NCI-H460 (cell line): ENCODE results near the gene GRHL1. TPM values are rescaled to one million over a fixed set of nuclear protein-coding genes. Genes with fewer than 3 reads are reported as not detected.
"Not testable (repeated sequence)": the region's sequence is repeated elsewhere in the genome, so short reads cannot be mapped to it uniquely, and the experiment has no call there.

ENCODE experiments used
- DNase-seq: peaks from one replicate; pipeline ENCODE4 v3.0.0-alpha.2; 2016; ENCODE audit warnings: low read depth; ENCODE audit errors: extremely low read depth
- polyA plus RNA-seq: library from polyadenylated mRNA; depleted of rRNA; stranded (reverse); fragments of >200 nt; gene quantifications from 2 replicates; pipeline ENCODE4 v1.2.3, GENCODE V29; 2014; cell fraction: nucleus; rRNA removed
- total RNA-seq: library from RNA; depleted of rRNA; stranded (reverse); fragments of >200 nt; shearing (Covaris generic); gene quantifications from 2 replicates; pipeline ENCODE4 v1.2.3, GENCODE V29; 2014; rRNA removed

The GRHL1 gene
- 0.57 and 0.72 TPM in 2 replicates for total RNA-seq
- polyA plus RNA-seq, result 0.42 and 2.1 TPM in 2 replicates

GRCh38 chr2:9951522-9952285, at the start of gene GRHL1:
Gene GRHL1, plus strand, starts transcription at chr2:9951693. Its CDS starts 141 bp downstream, at chr2:9951834.
- peak; percentile 92 for DNase-seq

- DNase-seq, result no peak
Observed at GRCh38 chr2:9905413-9905812, 46.1 kb upstream of the GRHL1 start.

GRCh38 chr2:9907402-9907801, 44.1 kb upstream of the GRHL1 start:
- no peak for DNase-seq

- no peak for DNase-seq
Observed at GRCh38 chr2:9908639-9909038, 42.9 kb upstream of the GRHL1 start.

GRCh38 chr2:9909106-9909505, 42.4 kb upstream of the GRHL1 start:
- DNase-seq, result no peak

- DNase-seq, result no peak
Observed at GRCh38 chr2:9910699-9911098, 40.8 kb upstream of the GRHL1 start.

- no peak for DNase-seq
Observed at GRCh38 chr2:9912468-9912867, 39.0 kb upstream of the GRHL1 start.

- DNase-seq, result peak; percentile 64
Observed at GRCh38 chr2:9914384-9915065, 37.0 kb upstream of the GRHL1 start.

- no peak for DNase-seq
Observed at GRCh38 chr2:9918275-9918674, 33.2 kb upstream of the GRHL1 start.

GRCh38 chr2:9919512-9919911, 32.0 kb upstream of the GRHL1 start:
- no peak for DNase-seq

GRCh38 chr2:9927020-9927419, 24.5 kb upstream of the GRHL1 start:
- DNase-seq, result not testable (repeated sequence)

- no peak for DNase-seq
Observed at GRCh38 chr2:9937258-9937657, 14.2 kb upstream of the GRHL1 start.

GRCh38 chr2:9937968-9938367, 13.5 kb upstream of the GRHL1 start:
- DNase-seq, result no peak

GRCh38 chr2:9939587-9940485, 11.7 kb upstream of the GRHL1 start:
- no peak for DNase-seq

GRCh38 chr2:9941196-9941995, 10.1 kb upstream of the GRHL1 start:
- no peak for DNase-seq

- no peak for DNase-seq
Observed at GRCh38 chr2:9941996-9942390, 9.5 kb upstream of the GRHL1 start.

- no peak for DNase-seq
Observed at GRCh38 chr2:9944330-9944758, 7.1 kb upstream of the GRHL1 start.

- DNase-seq, result no peak
Observed at GRCh38 chr2:9945596-9945995, 5.9 kb upstream of the GRHL1 start.

GRCh38 chr2:9946076-9946475, 5.4 kb upstream of the GRHL1 start:
- no peak for DNase-seq

GRCh38 chr2:9946818-9947217, 4.7 kb upstream of the GRHL1 start:
- no peak for DNase-seq
